HG02885 (cell line): Measurements from ENCODE around the gene NRXN3.

Experiments
- ATAC-seq: cut with Tn5 transposase; IDR thresholded peaks from one replicate; pipeline ENCODE4 v1.9.1; 2021; ENCODE audit warnings: mild to moderate bottlenecking; ENCODE audit not compliant: unreplicated experiment, poor library complexity

The NRXN3 gene

GRCh38 chr14:79285263-79285662 lies 1115.1 kb downstream of the NRXN3 start:
- ATAC-seq, result no peak

GRCh38 chr14:79287976-79288375 lies 1117.8 kb downstream of the NRXN3 start:
- ATAC-seq, result no peak

GRCh38 chr14:79293482-79294177 lies 1123.5 kb downstream of the NRXN3 start:
- ATAC-seq, result no peak

GRCh38 chr14:79294499-79294898 lies 1124.3 kb downstream of the NRXN3 start:
- ATAC-seq, result no peak

- ATAC-seq, result no peak
Observed at GRCh38 chr14:79295385-79295784, 1125.2 kb downstream of the NRXN3 start.

GRCh38 chr14:79298373-79298772 lies 1128.2 kb downstream of the NRXN3 start:
- ATAC-seq, result no peak

GRCh38 chr14:79299162-79299561 lies 1129.0 kb downstream of the NRXN3 start:
- ATAC-seq, result no peak

- ATAC-seq, result no peak
Observed at GRCh38 chr14:79304279-79304678, 1134.1 kb downstream of the NRXN3 start.

- no peak for ATAC-seq
Observed at GRCh38 chr14:79306546-79306945, 1136.4 kb downstream of the NRXN3 start.

GRCh38 chr14:79318371-79318770 lies 1148.2 kb downstream of the NRXN3 start:
- ATAC-seq, result no peak

- no peak for ATAC-seq
Observed at GRCh38 chr14:79320561-79320960, 1150.4 kb downstream of the NRXN3 start.

GRCh38 chr14:79321070-79321469 lies 1150.9 kb downstream of the NRXN3 start:
- no peak for ATAC-seq

- ATAC-seq, result no peak
Observed at GRCh38 chr14:79325071-79325470, 1154.9 kb downstream of the NRXN3 start.

GRCh38 chr14:79325557-79325956 lies 1155.4 kb downstream of the NRXN3 start:
- ATAC-seq, result no peak

GRCh38 chr14:79328863-79329262 lies 1158.7 kb downstream of the NRXN3 start:
- ATAC-seq, result no peak

- ATAC-seq, result no peak
Observed at GRCh38 chr14:79331830-79332229, 1161.7 kb downstream of the NRXN3 start.

GRCh38 chr14:79332504-79333197 lies 1162.5 kb downstream of the NRXN3 start:
- no peak for ATAC-seq

GRCh38 chr14:79333198-79333546 lies 1163.0 kb downstream of the NRXN3 start:
- ATAC-seq, result no peak

GRCh38 chr14:79334272-79334671 lies 1164.1 kb downstream of the NRXN3 start:
- no peak for ATAC-seq

- ATAC-seq, result no peak
Observed at GRCh38 chr14:79337761-79338160, 1167.6 kb downstream of the NRXN3 start.

GRCh38 chr14:79342942-79343341 lies 1172.8 kb downstream of the NRXN3 start:
- no peak for ATAC-seq

GRCh38 chr14:79351011-79351410 lies 1180.8 kb downstream of the NRXN3 start:
- ATAC-seq, result no peak
